Skeletal muscle satellite cell (primary cell): ENCODE measurements around the gene ADAMTS6. TPM values are rescaled to one million over a fixed set of nuclear protein-coding genes. Genes with fewer than 3 reads are reported as not detected.

Experiments used
- small RNA-seq: library from RNA; depleted of rRNA; stranded (forward); fragments of <200 nt; gene quantifications from one replicate; pipeline ENCODE3, GENCODE V24; 2012

Gene ADAMTS6

Small RNA genes lying within 50 kb of the gene (small RNA-seq; reads per million reads assigned to genes)
- gene RF00019, result not detected
